Trophoblast cell (in vitro differentiated cells and primary cell): Measurements from ENCODE around the gene YJEFN3.

Source experiments
- DNase-seq, 2 donors: peaks; one replicate each; pipeline ENCODE4 v3.0.0-alpha.2; 2016
- H2AFZ ChIP-seq: 2 replicates; pipeline ENCODE4 v1.6.1; 2013; ENCODE audit warnings: low read length, moderate library complexity, mild to moderate bottlenecking; ENCODE audit not compliant: insufficient read depth, poor library complexity
- H2AK5ac ChIP-seq: 2 replicates; pipeline ENCODE4 v1.6.1; 2013; ENCODE audit warnings: mild to moderate bottlenecking, low read length
- H2BK120ac ChIP-seq: 2 replicates; pipeline ENCODE4 v1.6.1; 2013; ENCODE audit warnings: low read length, mild to moderate bottlenecking, moderate library complexity; ENCODE audit not compliant: insufficient read depth, poor library complexity
- H2BK12ac ChIP-seq: 2 replicates; pipeline ENCODE4 v1.6.1; 2013; ENCODE audit warnings: mild to moderate bottlenecking, low read length, moderate library complexity
- H2BK5ac ChIP-seq: 2 replicates; pipeline ENCODE4 v1.6.1; 2013; ENCODE audit warnings: low read length, low read depth, moderate library complexity, mild to moderate bottlenecking; ENCODE audit not compliant: poor library complexity
- H3K14ac ChIP-seq: 2 replicates; pipeline ENCODE4 v1.6.1; 2013; ENCODE audit warnings: mild to moderate bottlenecking, low read length
- H3K18ac ChIP-seq: 2 replicates; pipeline ENCODE4 v1.6.1; 2013; ENCODE audit warnings: mild to moderate bottlenecking, low read length
- H3K23ac ChIP-seq: 2 replicates; pipeline ENCODE4 v1.6.1; 2013; ENCODE audit warnings: low read length
- H3K27ac ChIP-seq: 2 replicates; pipeline ENCODE4 v1.5.1; 2013; ENCODE audit warnings: low read depth, mild to moderate bottlenecking, inconsistent platforms, low read length, moderate library complexity
- H3K27me3 ChIP-seq: 2 replicates; pipeline ENCODE4 v1.6.1; 2013; ENCODE audit warnings: inconsistent platforms, mild to moderate bottlenecking, low read length, moderate library complexity; ENCODE audit not compliant: insufficient read depth
- H3K36me3 ChIP-seq, 2 experiments: 1 replicate in 1 of 2; 2 replicates in 1 of 2; pipeline ENCODE4 v1.6.1; 2013; ENCODE audit warnings: low read length in 2 of 2, mild to moderate bottlenecking in 2 of 2, moderate library complexity in 1 of 2; ENCODE audit not compliant: insufficient read depth in 2 of 2, control insufficient read depth in 1 of 2
- H3K4ac ChIP-seq: 2 replicates; pipeline ENCODE4 v1.6.1; 2013; ENCODE audit warnings: low read depth, mild to moderate bottlenecking, low read length, moderate library complexity
- H3K4me1 ChIP-seq, 2 experiments: 1 replicate in 1 of 2; 2 replicates in 1 of 2; pipeline ENCODE4 v1.6.1; 2013; ENCODE audit warnings: low read length in 2 of 2, mild to moderate bottlenecking in 2 of 2, moderate library complexity in 1 of 2; ENCODE audit not compliant: insufficient read depth in 2 of 2, control insufficient read depth in 1 of 2
- H3K4me2 ChIP-seq: 2 replicates; pipeline ENCODE4 v1.6.1; 2013; ENCODE audit warnings: inconsistent platforms, mild to moderate bottlenecking, low read length, moderate library complexity
- H3K4me3 ChIP-seq: 2 replicates; pipeline ENCODE4 v1.5.1; 2013; ENCODE audit warnings: mild to moderate bottlenecking, low read depth, low read length, inconsistent platforms
- H3K79me1 ChIP-seq: one replicate; pipeline ENCODE4 v1.6.1; 2013; ENCODE audit warnings: low read length
- H3K79me2 ChIP-seq: 2 replicates; pipeline ENCODE4 v1.6.1; 2013; ENCODE audit warnings: low read length, mild to moderate bottlenecking; ENCODE audit not compliant: control insufficient read depth, insufficient read depth, poor library complexity
- H3K9ac ChIP-seq: 2 replicates; pipeline ENCODE4 v1.6.1; 2013; ENCODE audit warnings: mild to moderate bottlenecking, low read length
- H3K9me3 ChIP-seq: 2 replicates; pipeline ENCODE4 v1.6.1; 2013; ENCODE audit warnings: low read depth, mild to moderate bottlenecking, control low read depth, inconsistent platforms, low read length; ENCODE audit not compliant: insufficient read depth
- H4K12ac ChIP-seq: 2 replicates; pipeline ENCODE4 v1.6.1; 2013; ENCODE audit warnings: low read depth, mild to moderate bottlenecking, low read length, moderate library complexity
- H4K8ac ChIP-seq: 2 replicates; pipeline ENCODE4 v1.6.1; 2013; ENCODE audit warnings: low read depth, mild to moderate bottlenecking, low read length, moderate library complexity
- H4K91ac ChIP-seq: one replicate; pipeline ENCODE4 v1.6.1; 2013; ENCODE audit warnings: low read depth, mild to moderate bottlenecking, low read length, moderate library complexity
- WGBS: extraction: QIAGEN DNeasy Blood & Tissue Kit; methylation state at CpG from one replicate; pipeline ENCODE4 v1.1.7; 2013; ENCODE audit warnings: missing lambda C conversion rate; ENCODE audit not compliant: insufficient read length, insufficient coverage; ENCODE audit errors: extremely low coverage; 5-methylcytosine and 5-hydroxymethylcytosine counted together

The YJEFN3 gene

GRCh38 chr19:19559931-19560330, 31.2 kb downstream of the YJEFN3 start:
- no peak overlapping the region for H2BK5ac ChIP-seq
- no peak overlapping the region for H2AK5ac ChIP-seq
- no peak overlapping the region for H3K4me3 ChIP-seq
- no peak overlapping the region for H4K12ac ChIP-seq
- H3K27ac ChIP-seq, result no peak overlapping the region
- H2BK12ac ChIP-seq, result no peak overlapping the region
- H3K4ac ChIP-seq, result no peak overlapping the region
- no peak overlapping the region for H2BK120ac ChIP-seq
- H3K18ac ChIP-seq, result no peak overlapping the region
- H3K4me1 ChIP-seq, result no peaks in the 10 kb centered on the region
- H4K91ac ChIP-seq, result no peak overlapping the region
- H3K14ac ChIP-seq, result no peak overlapping the region
- H2AFZ ChIP-seq, result no peak overlapping the region
- H3K36me3 ChIP-seq, result no peaks in the 10 kb centered on the region
- no peak overlapping the region for H4K8ac ChIP-seq
- DNase-seq, result no peak
- no peaks in the 10 kb centered on the region for H3K27me3 ChIP-seq
- H3K23ac ChIP-seq, result no peak overlapping the region
- H3K79me1 ChIP-seq, result no peaks in the 10 kb centered on the region
- H3K9me3 ChIP-seq, result no peaks in the 10 kb centered on the region
- WGBS, result no CpG with 5 or more reads among the region's 4 CpGs
- no peaks in the 10 kb centered on the region for H3K79me2 ChIP-seq
- H3K4me2 ChIP-seq, result no peak overlapping the region
- H3K9ac ChIP-seq, result no peak overlapping the region

- no peak overlapping the region for H4K12ac ChIP-seq
- H2BK120ac ChIP-seq, result no peak overlapping the region
- H2AK5ac ChIP-seq, result no peak overlapping the region
- no CpG with 5 or more reads among the region's 26 CpGs for WGBS
- H3K4me3 ChIP-seq, result no peak overlapping the region
- H3K23ac ChIP-seq, result no peak overlapping the region
- no peak overlapping the region for H2AFZ ChIP-seq
- no peaks in the 10 kb centered on the region for H3K4me1 ChIP-seq
- H3K79me2 ChIP-seq, result no peaks in the 10 kb centered on the region
- H2BK5ac ChIP-seq, result no peak overlapping the region
- H3K9me3 ChIP-seq, result no peaks in the 10 kb centered on the region
- H3K27ac ChIP-seq, result no peak overlapping the region
- H4K8ac ChIP-seq, result no peak overlapping the region
- H3K9ac ChIP-seq, result no peak overlapping the region
- H3K18ac ChIP-seq, result no peak overlapping the region
- H3K79me1 ChIP-seq, result no peaks in the 10 kb centered on the region
- no peak overlapping the region for H3K14ac ChIP-seq
- H3K36me3 ChIP-seq, result no peaks in the 10 kb centered on the region
- no peak for DNase-seq
- no peak overlapping the region for H3K4ac ChIP-seq
- H3K27me3 ChIP-seq, result no peaks in the 10 kb centered on the region
- H2BK12ac ChIP-seq, result no peak overlapping the region
- no peak overlapping the region for H3K4me2 ChIP-seq
- no peak overlapping the region for H4K91ac ChIP-seq
These were observed 33.4 kb downstream of the YJEFN3 start for GRCh38 chr19:19561946-19562664.

GRCh38 chr19:19562665-19563347, 34.1 kb downstream of the YJEFN3 start:
- H3K79me2 ChIP-seq, result no peaks in the 10 kb centered on the region
- H2AK5ac ChIP-seq, result no peak overlapping the region
- H3K4ac ChIP-seq, result no peak overlapping the region
- H3K27me3 ChIP-seq, result no peaks in the 10 kb centered on the region
- no peak overlapping the region for H4K12ac ChIP-seq
- no peak overlapping the region for H2BK5ac ChIP-seq
- H3K14ac ChIP-seq, result no peak overlapping the region
- no peak overlapping the region for H4K91ac ChIP-seq
- WGBS, result no CpG with 5 or more reads among the region's 17 CpGs
- H3K36me3 ChIP-seq, result no peaks in the 10 kb centered on the region
- no peak overlapping the region for H3K18ac ChIP-seq
- no peak overlapping the region for H4K8ac ChIP-seq
- DNase-seq, result no peak
- no peak overlapping the region for H3K27ac ChIP-seq
- H3K9me3 ChIP-seq, result no peaks in the 10 kb centered on the region
- H3K9ac ChIP-seq, result no peak overlapping the region
- no peak overlapping the region for H2BK120ac ChIP-seq
- no peaks in the 10 kb centered on the region for H3K79me1 ChIP-seq
- H3K4me2 ChIP-seq, result no peak overlapping the region
- no peak overlapping the region for H3K23ac ChIP-seq
- H2BK12ac ChIP-seq, result no peak overlapping the region
- no peaks in the 10 kb centered on the region for H3K4me1 ChIP-seq
- no peak overlapping the region for H3K4me3 ChIP-seq
- H2AFZ ChIP-seq, result no peak overlapping the region

- H3K79me2 ChIP-seq, result no peaks in the 10 kb centered on the region
- H3K4me1 ChIP-seq, result no peaks in the 10 kb centered on the region
- H4K8ac ChIP-seq, result no peak overlapping the region
- H2BK12ac ChIP-seq, result no peak overlapping the region
- no peak overlapping the region for H3K4me2 ChIP-seq
- DNase-seq, result no peak
- H3K14ac ChIP-seq, result no peak overlapping the region
- H2AK5ac ChIP-seq, result no peak overlapping the region
- H3K4me3 ChIP-seq, result no peak overlapping the region
- no peak overlapping the region for H3K27ac ChIP-seq
- H2BK120ac ChIP-seq, result no peak overlapping the region
- H2BK5ac ChIP-seq, result no peak overlapping the region
- H3K18ac ChIP-seq, result no peak overlapping the region
- no peaks in the 10 kb centered on the region for H3K79me1 ChIP-seq
- no peaks in the 10 kb centered on the region for H3K9me3 ChIP-seq
- no peaks in the 10 kb centered on the region for H3K27me3 ChIP-seq
- H3K9ac ChIP-seq, result no peak overlapping the region
- H4K91ac ChIP-seq, result no peak overlapping the region
- no peak overlapping the region for H3K4ac ChIP-seq
- H2AFZ ChIP-seq, result no peak overlapping the region
- no peak overlapping the region for H3K23ac ChIP-seq
- no CpG with 5 or more reads among the region's 17 CpGs for WGBS
- no peaks in the 10 kb centered on the region for H3K36me3 ChIP-seq
- H4K12ac ChIP-seq, result no peak overlapping the region
These were observed 34.7 kb downstream of the YJEFN3 start for GRCh38 chr19:19563348-19563848.
